Gastroesophageal sphincter (tissue), 3 donors: Measurements from ENCODE around the gene BNIP5.

Source experiments
- EP300 ChIP-seq: sonication (generic); formaldehyde crosslinking; IDR thresholded peaks from one replicate; pipeline ENCODE4 v1.6.1; 2017; ENCODE audit warnings: antibody characterized with exemption, mild to moderate bottlenecking
- TF ChIP-seq, protein P1 (sequence below), 4 experiments: fragments of 200-600 bp in 2 of 4; fragments of 450-650 bp in 2 of 4; sonication (generic) in 1 of 4; IDR thresholded peaks; one replicate each; pipeline ENCODE4 v1.5.1; 2017 to 2019; ENCODE audit warnings: antibody characterized with exemption in 4 of 4, mild to moderate bottlenecking in 2 of 4, moderate library complexity in 2 of 4

DNA sequence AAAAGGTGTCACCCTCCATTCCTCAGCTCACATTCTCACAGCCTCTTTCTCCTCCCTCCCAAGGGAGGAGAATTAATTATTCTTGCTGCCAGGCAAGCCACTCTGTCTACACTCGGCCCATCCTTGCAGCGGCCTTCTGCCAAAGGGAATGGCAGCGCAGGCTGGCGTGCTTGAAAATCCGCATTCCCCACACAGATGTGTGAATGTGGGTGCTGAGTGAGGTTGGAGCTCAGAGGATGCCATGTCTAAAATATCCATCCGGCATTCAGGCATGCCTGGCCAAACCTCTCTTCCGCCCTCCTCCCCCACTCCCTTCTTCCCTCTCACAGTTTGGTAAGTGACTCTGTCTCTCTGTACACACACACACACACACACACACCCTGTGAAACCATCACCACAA, 39.2 kb downstream of the BNIP5 start:
- TF ChIP-seq, protein P1, sequence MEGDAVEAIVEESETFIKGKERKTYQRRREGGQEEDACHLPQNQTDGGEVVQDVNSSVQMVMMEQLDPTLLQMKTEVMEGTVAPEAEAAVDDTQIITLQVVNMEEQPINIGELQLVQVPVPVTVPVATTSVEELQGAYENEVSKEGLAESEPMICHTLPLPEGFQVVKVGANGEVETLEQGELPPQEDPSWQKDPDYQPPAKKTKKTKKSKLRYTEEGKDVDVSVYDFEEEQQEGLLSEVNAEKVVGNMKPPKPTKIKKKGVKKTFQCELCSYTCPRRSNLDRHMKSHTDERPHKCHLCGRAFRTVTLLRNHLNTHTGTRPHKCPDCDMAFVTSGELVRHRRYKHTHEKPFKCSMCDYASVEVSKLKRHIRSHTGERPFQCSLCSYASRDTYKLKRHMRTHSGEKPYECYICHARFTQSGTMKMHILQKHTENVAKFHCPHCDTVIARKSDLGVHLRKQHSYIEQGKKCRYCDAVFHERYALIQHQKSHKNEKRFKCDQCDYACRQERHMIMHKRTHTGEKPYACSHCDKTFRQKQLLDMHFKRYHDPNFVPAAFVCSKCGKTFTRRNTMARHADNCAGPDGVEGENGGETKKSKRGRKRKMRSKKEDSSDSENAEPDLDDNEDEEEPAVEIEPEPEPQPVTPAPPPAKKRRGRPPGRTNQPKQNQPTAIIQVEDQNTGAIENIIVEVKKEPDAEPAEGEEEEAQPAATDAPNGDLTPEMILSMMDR (IDR thresholded peaks at IDR 0.05) = no peak
- no peak for TF ChIP-seq EP300
